Hematopoietic multipotent progenitor cell treated with erythropoietin and hydrocortisone succinate and interleukin-3 and kit ligand, for 4 days (in vitro differentiated cells): Measurements from ENCODE around the gene KRTAP5-10.
"Not testable (repeated sequence)": the region's sequence is repeated elsewhere in the genome, so short reads cannot be mapped to it uniquely, and the experiment has no call there.

Experiments
- DNase-seq: peaks from one replicate; pipeline ENCODE4 v3.0.0-alpha.2; 2015

Gene KRTAP5-10

GRCh38 chr11:71565263-71565662 lies at the start of gene KRTAP5-10:
TSS of gene KRTAP5-10 (plus strand) at chr11:71565563. CDS start at chr11:71565588, 25 bp downstream.
- DNase-seq: no peak

- DNase-seq: no peak
These were observed 46.6 kb upstream of the KRTAP5-10 start for GRCh38 chr11:71518506-71519471.

GRCh38 chr11:71519546-71519945 lies 45.8 kb upstream of the KRTAP5-10 start:
- no peak for DNase-seq

- no peak for DNase-seq
These were observed 40.0 kb upstream of the KRTAP5-10 start for GRCh38 chr11:71525188-71525937.

GRCh38 chr11:71525938-71526495 lies 39.3 kb upstream of the KRTAP5-10 start:
- no peak for DNase-seq

- DNase-seq: not testable (repeated sequence)
These were observed 38.4 kb upstream of the KRTAP5-10 start, which contains the start of gene KRTAP5-7 for GRCh38 chr11:71526796-71527575. TSS of gene KRTAP5-7 (plus strand) at chr11:71527267. CDS start at chr11:71527301, 34 bp downstream.

GRCh38 chr11:71527576-71528210 lies 37.7 kb upstream of the KRTAP5-10 start:
- no peak for DNase-seq

- no peak for DNase-seq
These were observed 34.8 kb upstream of the KRTAP5-10 start for GRCh38 chr11:71530602-71531001.

GRCh38 chr11:71532036-71532610 lies 33.2 kb upstream of the KRTAP5-10 start:
- DNase-seq: no peak

- DNase-seq: peak; percentile 91
These were observed 30.4 kb upstream of the KRTAP5-10 start for GRCh38 chr11:71534711-71535608.

GRCh38 chr11:71535825-71536224 lies 29.5 kb upstream of the KRTAP5-10 start:
- DNase-seq: no peak

- no peak for DNase-seq
These were observed 27.8 kb upstream of the KRTAP5-10 start for GRCh38 chr11:71537537-71537936.

- not testable (repeated sequence) for DNase-seq
These were observed 27.2 kb upstream of the KRTAP5-10 start, which contains the start of gene KRTAP5-8 for GRCh38 chr11:71537977-71538665. TSS of gene KRTAP5-8 (plus strand) at chr11:71538025. CDS start at chr11:71538056, 31 bp downstream.

- DNase-seq: no peak
These were observed 26.7 kb upstream of the KRTAP5-10 start for GRCh38 chr11:71538666-71538990.

GRCh38 chr11:71539017-71539416 lies 26.3 kb upstream of the KRTAP5-10 start:
- DNase-seq: no peak

GRCh38 chr11:71539971-71540370 lies 25.4 kb upstream of the KRTAP5-10 start:
- not testable (repeated sequence) for DNase-seq

GRCh38 chr11:71540521-71541304 lies 24.6 kb upstream of the KRTAP5-10 start:
- not testable (repeated sequence) for DNase-seq

- DNase-seq: no peak
These were observed 23.0 kb upstream of the KRTAP5-10 start for GRCh38 chr11:71542382-71542781.
